Lower leg skin (tissue), 4 donors: ENCODE results near the gene PLSCR4. TPM values are rescaled to one million over a fixed set of nuclear protein-coding genes. Genes with fewer than 3 reads are reported as not detected.

ENCODE experiments used
- DNase-seq, 2 donors: peaks; one replicate each; pipeline ENCODE4 v3.0.0-alpha.2; 2019; ENCODE audit warnings: low spot score in 2 of 2
- H3K4me3 ChIP-seq: fragments of 200-600 bp; sonication (generic); 2 replicates; pipeline ENCODE4 v1.5.1; 2017; ENCODE audit warnings: mild to moderate bottlenecking, low read depth; ENCODE audit not compliant: poor library complexity, severe bottlenecking
- POLR2A ChIP-seq, 2 donors: fragments of 450-650 bp; IDR thresholded peaks; one replicate each; pipeline ENCODE4 v1.6.1; 2016 to 2017; ENCODE audit warnings: antibody characterized with exemption in 2 of 2, mild to moderate bottlenecking in 1 of 2, moderate library complexity in 1 of 2
- WGBS, 2 donors: methylation state at CpG; one replicate each; pipeline ENCODE4 v1.1.5; 2018; 5-methylcytosine and 5-hydroxymethylcytosine counted together
- intact Hi-C: fragments of 100-400 bp; cut with DNase I; formaldehyde crosslinking; loops from one replicate; pipeline ENCODE4 v1.15.0; 2023; ENCODE audit warnings: low total_unique reads
- total RNA-seq, 4 donors: library from RNA; depleted of rRNA; stranded (reverse); fragments of >200 nt; gene quantifications; one replicate each; pipeline ENCODE4 v1.1.0, GENCODE V29; 2016
- TF ChIP-seq, protein P1 (sequence below), 3 donors: fragments of 450-650 bp; IDR thresholded peaks; one replicate each; pipeline ENCODE4 v1.5.1; 2016; ENCODE audit warnings: antibody characterized with exemption in 3 of 3, mild to moderate bottlenecking in 3 of 3, moderate library complexity in 2 of 3

Gene PLSCR4
- total RNA-seq, 4 donors from 2014 or later, result 12.3 to 47.2 (median 18.4) TPM

DNA sequence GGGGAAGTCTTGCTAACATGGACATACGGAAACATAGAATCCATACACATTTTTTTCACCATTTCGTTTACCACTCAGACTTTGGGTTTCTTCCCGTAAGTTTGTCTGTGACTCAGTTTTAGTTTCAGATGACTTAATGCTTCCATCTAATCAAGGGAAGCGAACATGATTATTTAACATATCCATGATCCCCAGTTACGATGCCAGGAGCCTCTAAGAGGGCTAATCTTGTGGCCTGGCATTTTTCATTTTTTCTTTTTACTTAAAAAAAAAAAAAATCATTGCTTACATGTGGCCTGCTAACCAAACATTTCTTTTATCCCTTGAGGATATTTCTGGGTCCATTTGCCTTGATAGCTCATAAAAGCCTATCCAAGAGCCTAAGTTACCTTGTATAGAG is 69.7 kb downstream of the PLSCR4 start:
- intact Hi-C loops, result no loop called here
- 92 to 96% methylated on average over 5 of the region's 5 CpGs for WGBS, 2 donors
- DNase-seq, result no peak
- TF ChIP-seq, protein P1, sequence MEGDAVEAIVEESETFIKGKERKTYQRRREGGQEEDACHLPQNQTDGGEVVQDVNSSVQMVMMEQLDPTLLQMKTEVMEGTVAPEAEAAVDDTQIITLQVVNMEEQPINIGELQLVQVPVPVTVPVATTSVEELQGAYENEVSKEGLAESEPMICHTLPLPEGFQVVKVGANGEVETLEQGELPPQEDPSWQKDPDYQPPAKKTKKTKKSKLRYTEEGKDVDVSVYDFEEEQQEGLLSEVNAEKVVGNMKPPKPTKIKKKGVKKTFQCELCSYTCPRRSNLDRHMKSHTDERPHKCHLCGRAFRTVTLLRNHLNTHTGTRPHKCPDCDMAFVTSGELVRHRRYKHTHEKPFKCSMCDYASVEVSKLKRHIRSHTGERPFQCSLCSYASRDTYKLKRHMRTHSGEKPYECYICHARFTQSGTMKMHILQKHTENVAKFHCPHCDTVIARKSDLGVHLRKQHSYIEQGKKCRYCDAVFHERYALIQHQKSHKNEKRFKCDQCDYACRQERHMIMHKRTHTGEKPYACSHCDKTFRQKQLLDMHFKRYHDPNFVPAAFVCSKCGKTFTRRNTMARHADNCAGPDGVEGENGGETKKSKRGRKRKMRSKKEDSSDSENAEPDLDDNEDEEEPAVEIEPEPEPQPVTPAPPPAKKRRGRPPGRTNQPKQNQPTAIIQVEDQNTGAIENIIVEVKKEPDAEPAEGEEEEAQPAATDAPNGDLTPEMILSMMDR (IDR thresholded peaks at IDR 0.05), result no peak
- no peak for TF ChIP-seq POLR2A (IDR thresholded peaks at IDR 0.05)
- no peak overlapping the region for H3K4me3 ChIP-seq

DNA sequence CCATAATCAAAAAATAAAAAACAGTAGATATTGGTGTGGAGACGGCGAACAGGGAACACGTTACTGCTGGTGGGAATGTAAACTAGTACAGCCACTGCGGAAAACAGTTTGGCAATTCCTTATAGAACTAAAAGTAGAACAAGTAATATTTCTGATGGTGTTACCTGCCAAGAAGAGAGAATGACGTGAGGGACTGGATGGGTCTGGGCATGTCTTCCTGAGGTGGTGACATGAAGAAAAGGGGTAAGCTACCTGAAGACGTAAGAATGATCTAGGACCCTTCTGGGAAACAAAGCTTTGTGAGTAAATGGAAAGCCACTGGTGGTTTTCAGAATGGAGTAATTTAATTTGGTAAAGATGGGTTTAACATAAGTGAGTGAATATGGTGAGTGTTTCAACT is 70.5 kb downstream of the PLSCR4 start:
- TF ChIP-seq, protein P1 (IDR thresholded peaks at IDR 0.05), result no peak
- TF ChIP-seq POLR2A (IDR thresholded peaks at IDR 0.05), result no peak
- no peak overlapping the region for H3K4me3 ChIP-seq
- 59 to 61% methylated on average over 6 of the region's 6 CpGs for WGBS, 2 donors
- intact Hi-C loops, result no loop called here
- no peak for DNase-seq

- 79 to 80% methylated on average over 6 of the region's 6 CpGs for WGBS, 2 donors
- no peak overlapping the region for H3K4me3 ChIP-seq
- DNase-seq, result no peak
- TF ChIP-seq POLR2A (IDR thresholded peaks at IDR 0.05), result no peak
- TF ChIP-seq, protein P1 (IDR thresholded peaks at IDR 0.05), result no peak
- intact Hi-C loops, result no loop called here
Measured at GRCh38 chr3:146178006-146178689, 72.8 kb downstream of the PLSCR4 start.

DNA sequence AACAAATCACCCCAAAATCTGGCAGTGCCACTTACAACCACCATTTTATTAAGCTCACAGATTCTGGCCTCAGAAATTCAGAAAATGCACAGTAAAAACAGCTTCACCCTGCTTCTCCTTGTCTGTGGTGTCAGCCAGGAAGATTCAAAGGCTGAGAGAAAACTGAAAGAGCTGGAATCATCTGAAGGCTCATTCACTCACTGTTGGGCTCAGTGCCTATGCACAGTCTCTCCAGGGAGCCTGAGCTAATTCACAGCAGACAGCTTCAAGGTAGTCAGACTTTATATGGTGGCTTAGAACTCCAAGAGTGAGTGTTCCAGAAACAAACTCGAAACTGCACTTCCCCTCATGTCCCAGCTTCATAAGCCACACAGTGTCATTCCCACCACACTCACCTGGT is 73.4 kb downstream of the PLSCR4 start:
- intact Hi-C loops, result no loop called here
- WGBS, 2 donors, result 67 to 79% methylated on average over 1 of the region's 1 CpG
- TF ChIP-seq, protein P1 (IDR thresholded peaks at IDR 0.05), result no peak
- TF ChIP-seq POLR2A (IDR thresholded peaks at IDR 0.05), result no peak
- H3K4me3 ChIP-seq, result no peak overlapping the region
- no peak for DNase-seq

- TF ChIP-seq, protein P1 (IDR thresholded peaks at IDR 0.05), result no peak
- no peak for TF ChIP-seq POLR2A (IDR thresholded peaks at IDR 0.05)
- WGBS, 2 donors, result 74 to 75% methylated on average over 3 of the region's 3 CpGs
- intact Hi-C loops, result no loop called here
Measured at GRCh38 chr3:146177072-146177471, 73.8 kb downstream of the PLSCR4 start.

DNA sequence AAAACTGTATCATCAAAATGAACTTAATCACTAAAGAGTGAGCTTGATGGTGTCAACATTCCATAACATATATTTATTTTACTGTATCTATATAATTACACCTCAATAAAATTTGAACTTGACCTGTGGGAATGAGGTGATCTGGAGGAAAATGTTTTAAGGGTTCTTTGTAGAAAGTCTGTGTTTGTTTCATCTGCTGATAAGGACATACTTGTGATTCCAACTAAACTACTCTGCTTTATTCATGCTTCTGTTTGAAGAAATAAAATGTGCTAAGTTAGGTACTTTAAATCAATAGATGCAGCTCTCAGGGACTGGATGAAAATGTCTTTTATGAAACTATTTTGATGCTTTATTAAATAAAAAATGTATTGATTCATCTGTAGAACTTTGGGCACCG is 78.3 kb downstream of the PLSCR4 start:
- H3K4me3 ChIP-seq, result no peak overlapping the region
- no peak for DNase-seq
- no peak for TF ChIP-seq POLR2A (IDR thresholded peaks at IDR 0.05)
- TF ChIP-seq, protein P1 (IDR thresholded peaks at IDR 0.05), result no peak
- intact Hi-C loops, result no loop called here
- WGBS, 2 donors, result 90 to 98% methylated on average over 1 of the region's 1 CpG

More at GRCh38 chr3:146177072-146177471, 73.8 kb downstream of the PLSCR4 start:
- no peak for DNase-seq
- no peak overlapping the region for H3K4me3 ChIP-seq
